ENCODE data around the gene BCL2L1. TPM values are rescaled to one million over a fixed set of nuclear protein-coding genes. Genes with fewer than 3 reads are reported as not detected.

Gene BCL2L1
- total RNA-seq, 1 experiment from 2014 or later: 226 TPM

DNA sequence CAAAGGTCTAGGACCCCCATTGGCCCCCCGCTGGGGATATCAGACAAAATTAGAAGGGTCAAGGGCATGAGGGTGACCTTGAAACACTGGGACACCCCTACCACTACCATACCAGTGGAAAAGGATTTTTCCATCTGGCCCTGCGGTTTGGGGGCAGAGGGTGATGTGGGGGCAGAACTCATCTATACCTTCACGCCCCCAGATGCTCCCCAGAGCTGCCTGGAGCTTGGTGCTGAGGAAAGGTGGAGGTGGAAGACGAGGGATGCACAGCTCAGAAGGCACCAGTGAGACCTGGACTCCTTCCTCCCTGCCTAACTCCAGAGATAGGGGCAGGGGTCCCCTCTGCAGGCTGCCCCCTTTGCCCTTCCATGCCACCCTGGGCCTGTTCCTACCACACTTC is 83.9 kb downstream of the BCL2L1 start:
- H3K27me3 ChIP-seq (ENCODE audit: insufficient read depth, low read length): no peaks in the 10 kb centered on the region
- H4K20me1 ChIP-seq (ENCODE audit: insufficient read depth): no peaks in the 10 kb centered on the region
- H3K36me3 ChIP-seq (ENCODE audit: control insufficient read depth in 1 of 2, insufficient read depth in 2 of 2, low read length in 2 of 2): no peaks in the 10 kb centered on the region
- no peak overlapping the region for H2AFZ ChIP-seq (ENCODE audit: low read depth, low read length, poor library complexity, severe bottlenecking)
- no peak for TF ChIP-seq SRF (IDR thresholded peaks at IDR 0.05; ENCODE audit: low read depth)
- TF ChIP-seq POLR2A (IDR thresholded peaks at IDR 0.05; ENCODE audit: borderline replicate concordance, extremely low read depth, insufficient read depth, insufficient read length): no peak
- TF ChIP-seq ZFX (IDR thresholded peaks at IDR 0.05): no peak
- TF ChIP-seq TCF7L2 (IDR thresholded peaks at IDR 0.05; ENCODE audit: borderline replicate concordance, extremely low read depth, insufficient read depth, insufficient read length): no peak
- no peak for TF ChIP-seq ATF3 (IDR thresholded peaks at IDR 0.05)
- TF ChIP-seq ZNF274 (IDR thresholded peaks at IDR 0.05; ENCODE audit: low read depth, low read length): no peak
- TF ChIP-seq FOSL1 (IDR thresholded peaks at IDR 0.05; ENCODE audit: low read depth): no peak
- TF ChIP-seq SP1 (IDR thresholded peaks at IDR 0.05; ENCODE audit: low read depth): no peak
- TF ChIP-seq JUND (IDR thresholded peaks at IDR 0.05): no peak
- TF ChIP-seq EZH2phosphoT487 (IDR thresholded peaks at IDR 0.05; ENCODE audit: borderline replicate concordance): no peak
- TF ChIP-seq CEBPB (IDR thresholded peaks at IDR 0.05; ENCODE audit: low read depth): no peak
- POLR2A ChIA-PET: no interaction called here
- DNase-seq (ENCODE audit: low read depth, low spot score) (no peak), ATAC-seq (no peak)
- H3K9ac ChIP-seq (ENCODE audit: low read length): no peak overlapping the region
- BruUV-seq (replicated peaks): no TSS peak
- H3K79me2 ChIP-seq (ENCODE audit: insufficient read depth, low read length): no peaks in the 10 kb centered on the region
- CTCF ChIA-PET: no interaction called here
- no peaks in the 10 kb centered on the region for H3K9me3 ChIP-seq (ENCODE audit: control insufficient read depth in 1 of 2, insufficient read depth in 1 of 2, low read depth in 1 of 2, low read length in 2 of 2)
- RAD21 ChIA-PET (ENCODE audit: low non-redundant PET in 1 of 2, low total read pairs in 2 of 2, uncharacterized antibody in 2 of 2, unreplicated experiment in 2 of 2): no interaction called here
- intact Hi-C loops (cut with micrococcal nuclease): no loop called here
- no peak overlapping the region for H3K4me3 ChIP-seq (replicated peaks in 1 of 2; ENCODE audit: low read depth in 1 of 2, low read length in 2 of 2)
- H3K4me2 ChIP-seq (ENCODE audit: low read length): no peak overlapping the region
- H3K4me1 ChIP-seq (ENCODE audit: control insufficient read depth in 1 of 2, insufficient read depth in 2 of 2, low read length in 2 of 2): peaks cover 0 to 12% of the 10 kb centered on the region in 2 experiments; a peak in 1 of 4 replicates
- no peaks in the 10 kb centered on the region for H3K9me2 ChIP-seq (ENCODE audit: insufficient read depth)
- no peak overlapping the region for H3K27ac ChIP-seq (ENCODE audit: low read depth, low read length)

- no peaks in the 10 kb centered on the region for H4K20me1 ChIP-seq (ENCODE audit: insufficient read depth)
- ATAC-seq (no peak), DNase-seq (ENCODE audit: low read depth, low spot score) (no peak)
- H3K36me3 ChIP-seq (ENCODE audit: control insufficient read depth in 1 of 2, insufficient read depth in 2 of 2, low read length in 2 of 2): no peaks in the 10 kb centered on the region
- H3K9ac ChIP-seq (ENCODE audit: low read length): no peak overlapping the region
- no peaks in the 10 kb centered on the region for H3K79me2 ChIP-seq (ENCODE audit: insufficient read depth, low read length)
- no peak overlapping the region for H3K4me2 ChIP-seq (ENCODE audit: low read length)
- POLR2A ChIA-PET: no interaction called here
- intact Hi-C loops (cut with micrococcal nuclease): no loop called here
- RAD21 ChIA-PET (ENCODE audit: low non-redundant PET in 1 of 2, low total read pairs in 2 of 2, uncharacterized antibody in 2 of 2, unreplicated experiment in 2 of 2): no interaction called here
- H3K9me3 ChIP-seq (ENCODE audit: control insufficient read depth in 1 of 2, insufficient read depth in 1 of 2, low read depth in 1 of 2, low read length in 2 of 2): no peaks in the 10 kb centered on the region
- H3K27ac ChIP-seq (ENCODE audit: low read depth, low read length): no peak overlapping the region
- TF ChIP-seq RAD21 (IDR thresholded peaks at IDR 0.05; ENCODE audit: low read depth): no peak
- TF ChIP-seq MAX (IDR thresholded peaks at IDR 0.05): no peak
- no peak for TF ChIP-seq ATF3 (IDR thresholded peaks at IDR 0.05)
- no peak for TF ChIP-seq EZH2phosphoT487 (IDR thresholded peaks at IDR 0.05; ENCODE audit: borderline replicate concordance)
- TF ChIP-seq ZNF274 (IDR thresholded peaks at IDR 0.05; ENCODE audit: low read depth, low read length): no peak
- no peak for TF ChIP-seq TCF7L2 (IDR thresholded peaks at IDR 0.05; ENCODE audit: borderline replicate concordance, extremely low read depth, insufficient read depth, insufficient read length)
- TF ChIP-seq EZH2 (IDR thresholded peaks at IDR 0.05): no peak
- TF ChIP-seq ZBTB33 (IDR thresholded peaks at IDR 0.05; ENCODE audit: extremely low read depth, insufficient replicate concordance, low read length): no peak
- no peak overlapping the region for H3K4me3 ChIP-seq (replicated peaks in 1 of 2; ENCODE audit: low read depth in 1 of 2, low read length in 2 of 2)
- BruUV-seq (replicated peaks): no TSS peak
- CTCF ChIA-PET: no interaction called here
- H3K27me3 ChIP-seq (ENCODE audit: insufficient read depth, low read length): no peaks in the 10 kb centered on the region
- peaks cover 0 to 9% of the 10 kb centered on the region in 2 experiments; a peak in 1 of 4 replicates for H3K4me1 ChIP-seq (ENCODE audit: control insufficient read depth in 1 of 2, insufficient read depth in 2 of 2, low read length in 2 of 2)
- no peaks in the 10 kb centered on the region for H3K9me2 ChIP-seq (ENCODE audit: insufficient read depth)
- H2AFZ ChIP-seq (ENCODE audit: low read depth, low read length, poor library complexity, severe bottlenecking): no peak overlapping the region
These were observed 84.4 kb downstream of the BCL2L1 start for GRCh38 chr20:31638317-31638716.

Data from HCT116 (cell line).